Lower lobe of right lung (tissue), 2 donors: Measurements from ENCODE around the gene ZNF112. TPM values are rescaled to one million over a fixed set of nuclear protein-coding genes. Genes with fewer than 3 reads are reported as not detected.
"Not testable (repeated sequence)": the region's sequence is repeated elsewhere in the genome, so short reads cannot be mapped to it uniquely, and the experiment has no call there.

Experiments used
- ATAC-seq, 2 donors: fragments of 200-7000 bp; cut with Tn5 transposase; one replicate each; pipeline ENCODE4 v1.9.1; 2020 to 2022; ENCODE audit warnings: mild to moderate bottlenecking in 2 of 2, moderate library complexity in 2 of 2
- DNase-seq: peaks from one replicate; pipeline ENCODE4 v3.0.0-alpha.2; 2020
- H3K27ac ChIP-seq: fragments of 200-600 bp; one replicate; pipeline ENCODE4 v1.8.0; 2022
- H3K27me3 ChIP-seq: fragments of 200-600 bp; one replicate; pipeline ENCODE4 v1.8.0; 2022; ENCODE audit warnings: low read depth
- H3K36me3 ChIP-seq: fragments of 200-600 bp; one replicate; pipeline ENCODE4 v1.8.0; 2022; ENCODE audit warnings: mild to moderate bottlenecking
- H3K4me1 ChIP-seq: fragments of 200-600 bp; one replicate; pipeline ENCODE4 v1.8.0; 2022
- H3K4me3 ChIP-seq: fragments of 200-600 bp; one replicate; pipeline ENCODE4 v1.8.0; 2022; ENCODE audit warnings: mild to moderate bottlenecking
- H3K9me3 ChIP-seq: fragments of 200-600 bp; one replicate; pipeline ENCODE4 v1.8.0; 2022
- CTCF ChIP-seq: fragments of 200-600 bp; IDR thresholded peaks from one replicate; pipeline ENCODE4 v1.8.0; 2022; ENCODE audit warnings: antibody characterized with exemption, mild to moderate bottlenecking
- intact Hi-C: fragments of 100-400 bp; cut with DNase I; formaldehyde crosslinking; loops from one replicate; pipeline ENCODE4 v1.11.0; 2022
- long read RNA-seq: library from polyadenylated mRNA; unstranded; transcript quantifications from one replicate; pipeline ENCODE4 v2.0.0, GENCODE V29; 2021
- total RNA-seq: library from RNA; stranded (reverse); fragmentation: NEBNext Ultra II Directional; extraction: Animal tissue kit (Norgen Biotek cat#: 25700); gene quantifications from one replicate; pipeline ENCODE4 v1.2.1, GENCODE V29; 2021
- donor health status: DM: no; HTN: yes; CAD: no; lungs with severe emphysema.

ZNF112 gene
- total RNA-seq = 4.8 TPM
- long read RNA-seq, partial matches to known transcripts = 0 of 4 reads
- long read RNA-seq, other reads (novel, unspliced or antisense) = 1 of 4 reads

- ATAC-seq (peak; percentile 100), DNase-seq (peak; percentile 91)
- Histone ChIP-seq H3K36me3 (no peaks in the 10 kb centered on the region), H3K27me3 (no peaks in the 10 kb centered on the region), H3K4me3 (peak within 1 kb of the TSS; percentile 69), H3K4me1 (peaks cover 8% of the 10 kb centered on the region), H3K27ac (no peak within 1 kb of the TSS), H3K9me3 (peaks cover 19% of the 10 kb centered on the region)
- no peak for TF ChIP-seq CTCF
- intact Hi-C loops = no loop called here
Measured at GRCh38 chr19:44356383-44357111, at the start of gene ZNF112. ZNF112 (minus strand) TSS chr19:44356680; CDS start chr19:44340539, 16,141 bp downstream.

GRCh38 chr19:44401139-44402115 is 44.9 kb upstream of the ZNF112 start, which contains the start of gene ZNF285:
ZNF285 (minus strand) TSS chr19:44401608; CDS start chr19:44397213, 4,395 bp downstream.
- ATAC-seq (peak; percentile 97 to 98), DNase-seq (peak; percentile 92)
- peaks cover 18% of the 10 kb centered on the region for H3K9me3 ChIP-seq
- intact Hi-C loops = no loop called here
- peak within 1 kb of the TSS; percentile 62 for H3K4me3 ChIP-seq
- H3K27me3 ChIP-seq = no peaks in the 10 kb centered on the region
- no peaks in the 10 kb centered on the region for H3K36me3 ChIP-seq
- no peaks in the 10 kb centered on the region for H3K4me1 ChIP-seq
- no peak within 1 kb of the TSS for H3K27ac ChIP-seq
- no peak for TF ChIP-seq CTCF

- H3K9me3 ChIP-seq = peaks cover 22% of the 10 kb centered on the region
- ATAC-seq, H3K27me3 ChIP-seq, intact Hi-C loops, H3K36me3 ChIP-seq, H3K4me1 ChIP-seq, H3K27ac ChIP-seq, H3K4me3 ChIP-seq, DNase-seq: not testable (repeated sequence)
Measured at GRCh38 chr19:44389268-44389667, 32.8 kb upstream of the ZNF112 start.

- no peak overlapping the region for H3K4me3 ChIP-seq
- ATAC-seq = no peak
- H3K27me3 ChIP-seq = no peaks in the 10 kb centered on the region
- intact Hi-C loops = no loop called here
- TF ChIP-seq CTCF = no peak
- H3K4me1 ChIP-seq = no peaks in the 10 kb centered on the region
- no peak overlapping the region for H3K27ac ChIP-seq
- peaks cover 17% of the 10 kb centered on the region for H3K9me3 ChIP-seq
- no peaks in the 10 kb centered on the region for H3K36me3 ChIP-seq
- DNase-seq = no peak
Measured at GRCh38 chr19:44374789-44375188, 18.3 kb upstream of the ZNF112 start.

- Histone ChIP-seq H3K4me1 (no peaks in the 10 kb centered on the region), H3K9me3 (peaks cover 21% of the 10 kb centered on the region), H3K27ac (no peak overlapping the region), H3K27me3 (no peaks in the 10 kb centered on the region), H3K36me3 (no peaks in the 10 kb centered on the region), H3K4me3 (no peak overlapping the region)
- no peak for DNase-seq
- no peak for TF ChIP-seq CTCF
- intact Hi-C loops = no loop called here
- no peak for ATAC-seq
Measured at GRCh38 chr19:44371815-44372480, 15.5 kb upstream of the ZNF112 start.
